SK-N-SH (cell line): ENCODE results near the gene SORBS1.

ENCODE experiments used
- CHD2 ChIP-seq: fragments of 150-350 bp; IDR thresholded peaks from 2 replicates; pipeline ENCODE4 v1.6.1; 2018; ENCODE audit warnings: low read length; ENCODE audit not compliant: partially characterized antibody
- EP300 ChIP-seq, 2 experiments: IDR thresholded peaks; 2 replicates each; pipeline versions ENCODE4 v1.4.0 to v1.6.1; 2012; ENCODE audit warnings: borderline replicate concordance in 1 of 2, low read depth in 1 of 2, low read length in 1 of 2
- MXI1 ChIP-seq: IDR thresholded peaks from 2 replicates; pipeline ENCODE4 v1.6.1; 2012; ENCODE audit warnings: mild to moderate bottlenecking, low read depth, low read length, improper control_type of control experiment
- NRF1 ChIP-seq: IDR thresholded peaks from 2 replicates; pipeline ENCODE4 v1.6.1; 2012; ENCODE audit warnings: low read depth, mild to moderate bottlenecking, low read length
- POLR2AphosphoS5 ChIP-seq: IDR thresholded peaks from 2 replicates; pipeline ENCODE4 v1.6.1; 2012; ENCODE audit warnings: low read depth, low read length
- REST ChIP-seq: IDR thresholded peaks from 2 replicates; pipeline ENCODE4 v1.6.1; 2012; ENCODE audit warnings: mild to moderate bottlenecking, low read depth, low read length, moderate library complexity
- TEAD4 ChIP-seq: IDR thresholded peaks from 2 replicates; pipeline ENCODE4 v1.4.0; 2012; ENCODE audit warnings: mild to moderate bottlenecking, borderline replicate concordance; ENCODE audit not compliant: insufficient read depth
- USF1 ChIP-seq: IDR thresholded peaks from 2 replicates; pipeline ENCODE4 v1.4.0; 2012; ENCODE audit warnings: low read depth, borderline replicate concordance
- YY1 ChIP-seq: IDR thresholded peaks from 2 replicates; pipeline ENCODE4 v1.4.0; 2012; ENCODE audit warnings: low read depth, mild to moderate bottlenecking
- TF ChIP-seq, protein P1 (sequence below): fragments of 200-600 bp; sonication (generic); IDR thresholded peaks from 2 replicates; pipeline ENCODE4 v1.6.1; 2017; ENCODE audit warnings: antibody characterized with exemption, mild to moderate bottlenecking, moderate library complexity
- TF ChIP-seq, protein P2 (sequence below): IDR thresholded peaks from 2 replicates; pipeline ENCODE4 v1.4.0; 2012; ENCODE audit warnings: low read depth, borderline replicate concordance
- TF ChIP-seq, protein P3 (sequence below): fragments of 150-350 bp; IDR thresholded peaks from 2 replicates; pipeline ENCODE4 v1.6.1; 2017; ENCODE audit warnings: antibody characterized with exemption, low read length, low read depth, borderline replicate concordance

GRCh38 chr10:95306318-95306650 lies 254.9 kb downstream of the SORBS1 start:
- TF ChIP-seq, protein P1, sequence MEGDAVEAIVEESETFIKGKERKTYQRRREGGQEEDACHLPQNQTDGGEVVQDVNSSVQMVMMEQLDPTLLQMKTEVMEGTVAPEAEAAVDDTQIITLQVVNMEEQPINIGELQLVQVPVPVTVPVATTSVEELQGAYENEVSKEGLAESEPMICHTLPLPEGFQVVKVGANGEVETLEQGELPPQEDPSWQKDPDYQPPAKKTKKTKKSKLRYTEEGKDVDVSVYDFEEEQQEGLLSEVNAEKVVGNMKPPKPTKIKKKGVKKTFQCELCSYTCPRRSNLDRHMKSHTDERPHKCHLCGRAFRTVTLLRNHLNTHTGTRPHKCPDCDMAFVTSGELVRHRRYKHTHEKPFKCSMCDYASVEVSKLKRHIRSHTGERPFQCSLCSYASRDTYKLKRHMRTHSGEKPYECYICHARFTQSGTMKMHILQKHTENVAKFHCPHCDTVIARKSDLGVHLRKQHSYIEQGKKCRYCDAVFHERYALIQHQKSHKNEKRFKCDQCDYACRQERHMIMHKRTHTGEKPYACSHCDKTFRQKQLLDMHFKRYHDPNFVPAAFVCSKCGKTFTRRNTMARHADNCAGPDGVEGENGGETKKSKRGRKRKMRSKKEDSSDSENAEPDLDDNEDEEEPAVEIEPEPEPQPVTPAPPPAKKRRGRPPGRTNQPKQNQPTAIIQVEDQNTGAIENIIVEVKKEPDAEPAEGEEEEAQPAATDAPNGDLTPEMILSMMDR, result no peak
- TF ChIP-seq CHD2 (peak; percentile 29), REST (no peak), EP300 (IDR thresholded peaks at IDR 0.05; ENCODE audit: borderline replicate concordance in 1 of 2, low read depth in 1 of 2, low read length in 1 of 2) (peak in 1 of 2 experiments; percentile 42; a peak in 1 of 4 replicates), USF1 (no peak), YY1 (no peak), POLR2AphosphoS5 (no peak), MXI1 (no peak), NRF1 (no peak), TEAD4 (no peak)
- TF ChIP-seq, protein P2, sequence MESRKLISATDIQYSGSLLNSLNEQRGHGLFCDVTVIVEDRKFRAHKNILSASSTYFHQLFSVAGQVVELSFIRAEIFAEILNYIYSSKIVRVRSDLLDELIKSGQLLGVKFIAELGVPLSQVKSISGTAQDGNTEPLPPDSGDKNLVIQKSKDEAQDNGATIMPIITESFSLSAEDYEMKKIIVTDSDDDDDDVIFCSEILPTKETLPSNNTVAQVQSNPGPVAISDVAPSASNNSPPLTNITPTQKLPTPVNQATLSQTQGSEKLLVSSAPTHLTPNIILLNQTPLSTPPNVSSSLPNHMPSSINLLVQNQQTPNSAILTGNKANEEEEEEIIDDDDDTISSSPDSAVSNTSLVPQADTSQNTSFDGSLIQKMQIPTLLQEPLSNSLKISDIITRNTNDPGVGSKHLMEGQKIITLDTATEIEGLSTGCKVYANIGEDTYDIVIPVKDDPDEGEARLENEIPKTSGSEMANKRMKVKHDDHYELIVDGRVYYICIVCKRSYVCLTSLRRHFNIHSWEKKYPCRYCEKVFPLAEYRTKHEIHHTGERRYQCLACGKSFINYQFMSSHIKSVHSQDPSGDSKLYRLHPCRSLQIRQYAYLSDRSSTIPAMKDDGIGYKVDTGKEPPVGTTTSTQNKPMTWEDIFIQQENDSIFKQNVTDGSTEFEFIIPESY, result no peak
- TF ChIP-seq, protein P3, sequence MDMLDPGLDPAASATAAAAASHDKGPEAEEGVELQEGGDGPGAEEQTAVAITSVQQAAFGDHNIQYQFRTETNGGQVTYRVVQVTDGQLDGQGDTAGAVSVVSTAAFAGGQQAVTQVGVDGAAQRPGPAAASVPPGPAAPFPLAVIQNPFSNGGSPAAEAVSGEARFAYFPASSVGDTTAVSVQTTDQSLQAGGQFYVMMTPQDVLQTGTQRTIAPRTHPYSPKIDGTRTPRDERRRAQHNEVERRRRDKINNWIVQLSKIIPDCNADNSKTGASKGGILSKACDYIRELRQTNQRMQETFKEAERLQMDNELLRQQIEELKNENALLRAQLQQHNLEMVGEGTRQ, result no peak
